ENCODE results near the gene GMPR. TPM values are rescaled to one million over a fixed set of nuclear protein-coding genes. Genes with fewer than 3 reads are reported as not detected.

GMPR gene
- total RNA-seq, 4 donors from 2014 or later, result 14.0 to 21.8 (median 15.8) TPM

- Histone ChIP-seq H3K4me1 (peaks cover 0 to 26% (median 11%) of the 10 kb centered on the region in 4 donors), H3K9me3 (no peaks in the 10 kb centered on the region), H3K4me3 (no peak overlapping the region), H3K27me3 (no peaks in the 10 kb centered on the region), H3K36me3 (peaks cover 0 to 28% (median 6%) of the 10 kb centered on the region in 3 donors), H3K27ac (no peak overlapping the region)
- WGBS, 2 donors, result 81 to 89% methylated on average over 7 of the region's 7 CpGs
- no peak for DNase-seq (ENCODE audit: low spot score in 2 of 2)
- TF ChIP-seq POLR2A (IDR thresholded peaks at IDR 0.05) (no peak), EP300 (IDR thresholded peaks at IDR 0.05) (no peak)
- TF ChIP-seq, protein P1, sequence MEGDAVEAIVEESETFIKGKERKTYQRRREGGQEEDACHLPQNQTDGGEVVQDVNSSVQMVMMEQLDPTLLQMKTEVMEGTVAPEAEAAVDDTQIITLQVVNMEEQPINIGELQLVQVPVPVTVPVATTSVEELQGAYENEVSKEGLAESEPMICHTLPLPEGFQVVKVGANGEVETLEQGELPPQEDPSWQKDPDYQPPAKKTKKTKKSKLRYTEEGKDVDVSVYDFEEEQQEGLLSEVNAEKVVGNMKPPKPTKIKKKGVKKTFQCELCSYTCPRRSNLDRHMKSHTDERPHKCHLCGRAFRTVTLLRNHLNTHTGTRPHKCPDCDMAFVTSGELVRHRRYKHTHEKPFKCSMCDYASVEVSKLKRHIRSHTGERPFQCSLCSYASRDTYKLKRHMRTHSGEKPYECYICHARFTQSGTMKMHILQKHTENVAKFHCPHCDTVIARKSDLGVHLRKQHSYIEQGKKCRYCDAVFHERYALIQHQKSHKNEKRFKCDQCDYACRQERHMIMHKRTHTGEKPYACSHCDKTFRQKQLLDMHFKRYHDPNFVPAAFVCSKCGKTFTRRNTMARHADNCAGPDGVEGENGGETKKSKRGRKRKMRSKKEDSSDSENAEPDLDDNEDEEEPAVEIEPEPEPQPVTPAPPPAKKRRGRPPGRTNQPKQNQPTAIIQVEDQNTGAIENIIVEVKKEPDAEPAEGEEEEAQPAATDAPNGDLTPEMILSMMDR (IDR thresholded peaks at IDR 0.05), result no peak
Measured at GRCh38 chr6:16324606-16325225, 86.3 kb downstream of the GMPR start.

DNA sequence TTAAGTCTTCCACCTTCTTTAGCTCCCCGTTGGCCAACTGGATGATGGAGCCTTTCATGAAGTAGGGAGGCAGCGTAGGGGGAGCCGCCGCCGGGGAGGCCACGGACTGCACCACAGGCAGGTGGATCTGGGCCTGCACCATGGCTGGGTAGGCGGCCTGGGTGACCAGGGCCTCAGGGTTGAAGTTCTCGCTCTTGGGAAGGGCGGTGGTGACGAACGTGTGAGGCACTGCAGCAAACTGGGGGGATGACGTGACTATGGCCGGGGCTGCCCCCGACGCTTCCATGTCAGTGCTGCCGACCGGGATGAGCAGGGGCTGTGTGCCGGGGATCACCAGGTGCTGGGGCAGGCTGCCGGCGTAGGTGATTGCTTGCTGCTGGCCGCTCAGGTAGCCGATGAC is 88.1 kb downstream of the GMPR start:
- TF ChIP-seq POLR2A (IDR thresholded peaks at IDR 0.05), result no peak
- TF ChIP-seq, protein P1 (IDR thresholded peaks at IDR 0.05), result no peak
- Histone ChIP-seq H3K27ac (no peak overlapping the region), H3K4me3 (no peak overlapping the region), H3K36me3 (peaks cover 0 to 28% (median 6%) of the 10 kb centered on the region in 3 donors), H3K4me1 (peaks cover 0 to 14% (median 2%) of the 10 kb centered on the region in 4 donors), H3K27me3 (no peaks in the 10 kb centered on the region), H3K9me3 (no peaks in the 10 kb centered on the region)
- no peak for DNase-seq (ENCODE audit: low spot score in 2 of 2)
- WGBS, 2 donors, result 96 to 98% methylated on average over 18 to 22 of the region's 22 CpGs

- TF ChIP-seq, protein P1 (IDR thresholded peaks at IDR 0.05), result no peak
- no peak for TF ChIP-seq POLR2A (IDR thresholded peaks at IDR 0.05)
- H3K9me3 ChIP-seq, result no peaks in the 10 kb centered on the region
- no peak overlapping the region for H3K4me3 ChIP-seq
- H3K27ac ChIP-seq, result no peak overlapping the region
- no peak for DNase-seq (ENCODE audit: low spot score in 2 of 2)
- peaks cover 0 to 16% (median 5%) of the 10 kb centered on the region in 4 donors for H3K4me1 ChIP-seq
- 92 to 94% methylated on average over 33 to 38 of the region's 43 CpGs for whole genome bisulfite sequencing, 2 donors
- peaks cover 0 to 28% (median 6%) of the 10 kb centered on the region in 3 donors for H3K36me3 ChIP-seq
- H3K27me3 ChIP-seq, result no peaks in the 10 kb centered on the region
Measured at GRCh38 chr6:16326971-16327776, 88.8 kb downstream of the GMPR start.

- TF ChIP-seq EP300 (IDR thresholded peaks at IDR 0.05) (no peak), POLR2A (IDR thresholded peaks at IDR 0.05) (no peak)
- TF ChIP-seq, protein P1 (IDR thresholded peaks at IDR 0.05), result no peak
- no peak overlapping the region for H3K27ac ChIP-seq
- no peak overlapping the region for H3K4me3 ChIP-seq
- H3K4me1 ChIP-seq, result peaks cover 0 to 23% (median 5%) of the 10 kb centered on the region in 4 donors
- H3K9me3 ChIP-seq, result no peaks in the 10 kb centered on the region
- no peak for DNase-seq (ENCODE audit: low spot score in 2 of 2)
- H3K36me3 ChIP-seq, result peaks cover 0 to 28% (median 6%) of the 10 kb centered on the region in 3 donors
- 93 to 97% methylated on average over 22 to 34 of the region's 34 CpGs for WGBS, 2 donors
- no peaks in the 10 kb centered on the region for H3K27me3 ChIP-seq
Measured at GRCh38 chr6:16327777-16328325, 89.5 kb downstream of the GMPR start.

DNA sequence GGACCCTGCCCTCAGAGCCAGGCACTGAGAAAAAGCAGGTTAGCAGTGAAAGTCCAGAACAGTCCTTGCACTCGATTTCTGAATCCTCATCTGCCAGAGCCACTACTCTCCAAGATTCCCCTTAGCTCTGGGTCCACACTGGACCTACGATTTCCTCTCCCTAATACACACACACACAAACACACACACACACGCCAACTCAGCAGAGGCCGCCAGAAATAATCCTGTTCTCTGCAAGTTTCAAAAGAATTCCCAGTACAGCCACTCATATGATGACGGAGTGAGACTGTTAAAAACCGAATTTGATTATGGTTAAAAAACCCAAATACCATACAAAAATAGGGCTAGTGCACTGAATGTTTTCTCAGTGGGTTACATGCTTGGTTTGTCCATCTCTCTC is 90.8 kb downstream of the GMPR start:
- Histone ChIP-seq H3K27me3 (no peaks in the 10 kb centered on the region), H3K4me1 (peaks cover 0 to 20% (median 5%) of the 10 kb centered on the region in 4 donors), H3K27ac (no peak overlapping the region), H3K36me3 (peaks cover 0 to 28% (median 6%) of the 10 kb centered on the region in 3 donors), H3K4me3 (no peak overlapping the region), H3K9me3 (no peaks in the 10 kb centered on the region)
- no peak for TF ChIP-seq EP300 (IDR thresholded peaks at IDR 0.05)
- TF ChIP-seq POLR2A (IDR thresholded peaks at IDR 0.05), result no peak
- TF ChIP-seq, protein P1 (IDR thresholded peaks at IDR 0.05), result no peak
- WGBS, 2 donors, result 60 to 72% methylated on average over 6 of the region's 6 CpGs
- DNase-seq (ENCODE audit: low spot score in 2 of 2), result no peak
